GM19438 (cell line): Measurements from ENCODE around the gene EPHA10.
"Not testable (repeated sequence)": the region's sequence is repeated elsewhere in the genome, so short reads cannot be mapped to it uniquely, and the experiment has no call there.

Experiments used
- ATAC-seq: cut with Tn5 transposase; IDR thresholded peaks from one replicate; pipeline ENCODE4 v1.9.1; 2021; ENCODE audit warnings: low read depth; ENCODE audit not compliant: unreplicated experiment

The EPHA10 gene

GRCh38 chr1:37718901-37719571 lies 45.9 kb downstream of the EPHA10 start:
- no peak for ATAC-seq

- no peak for ATAC-seq
Measured at GRCh38 chr1:37718181-37718900, 46.6 kb downstream of the EPHA10 start.

GRCh38 chr1:37717631-37718030 lies 47.3 kb downstream of the EPHA10 start:
- ATAC-seq, result no peak

GRCh38 chr1:37716321-37716720 lies 48.6 kb downstream of the EPHA10 start:
- ATAC-seq, result no peak

GRCh38 chr1:37714689-37715088 lies 50.2 kb downstream of the EPHA10 start:
- ATAC-seq, result no peak

- no peak for ATAC-seq
Measured at GRCh38 chr1:37714226-37714625, 50.7 kb downstream of the EPHA10 start.

- ATAC-seq, result no peak
Measured at GRCh38 chr1:37708471-37708870, 56.4 kb downstream of the EPHA10 start.

- no peak for ATAC-seq
Measured at GRCh38 chr1:37705399-37705798, 59.5 kb downstream of the EPHA10 start.

- ATAC-seq, result no peak
Measured at GRCh38 chr1:37704966-37705365, 60.0 kb downstream of the EPHA10 start.

- ATAC-seq, result no peak
Measured at GRCh38 chr1:37703061-37703460, 61.9 kb downstream of the EPHA10 start.

- no peak for ATAC-seq
Measured at GRCh38 chr1:37701051-37701450, 63.9 kb downstream of the EPHA10 start.

- ATAC-seq, result no peak
Measured at GRCh38 chr1:37699147-37699546, 65.8 kb downstream of the EPHA10 start.

- ATAC-seq, result no peak
Measured at GRCh38 chr1:37697737-37698136, 67.2 kb downstream of the EPHA10 start.

- ATAC-seq, result no peak
Measured at GRCh38 chr1:37697090-37697489, 67.8 kb downstream of the EPHA10 start.

GRCh38 chr1:37692834-37693175 lies 72.1 kb downstream of the EPHA10 start:
- no peak for ATAC-seq

GRCh38 chr1:37692078-37692833 lies 72.7 kb downstream of the EPHA10 start, which contains the start of gene CDCA8:
Gene CDCA8, plus strand, starts transcription at chr1:37692516. Its CDS starts 175 bp downstream, at chr1:37692691.
- ATAC-seq, result peak; percentile 74

- ATAC-seq, result peak; percentile 11
Measured at GRCh38 chr1:37691497-37692077, 73.3 kb downstream of the EPHA10 start.

GRCh38 chr1:37688926-37689325 lies 76.0 kb downstream of the EPHA10 start:
- ATAC-seq, result no peak

- ATAC-seq, result not testable (repeated sequence)
Measured at GRCh38 chr1:37687764-37688163, 77.2 kb downstream of the EPHA10 start.

GRCh38 chr1:37685722-37686121 lies 79.2 kb downstream of the EPHA10 start:
- no peak for ATAC-seq

GRCh38 chr1:37684182-37684581 lies 80.7 kb downstream of the EPHA10 start:
- ATAC-seq, result not testable (repeated sequence)
